HG02973 (cell line): Measurements from ENCODE around the gene GOLGA8A.
"Not testable (repeated sequence)": the region's sequence is repeated elsewhere in the genome, so short reads cannot be mapped to it uniquely, and the experiment has no call there.

ENCODE experiments used
- ATAC-seq: cut with Tn5 transposase; IDR thresholded peaks from one replicate; pipeline ENCODE4 v1.9.1; 2021; ENCODE audit warnings: moderate library complexity; ENCODE audit not compliant: unreplicated experiment

GOLGA8A gene

GRCh38 chr15:34409511-34409910, 28.1 kb downstream of the GOLGA8A start:
- ATAC-seq: not testable (repeated sequence)

- not testable (repeated sequence) for ATAC-seq
Observed at GRCh38 chr15:34408973-34409372, 28.6 kb downstream of the GOLGA8A start.

GRCh38 chr15:34403899-34404298, 33.7 kb downstream of the GOLGA8A start:
- ATAC-seq: not testable (repeated sequence)

GRCh38 chr15:34403160-34403598, 34.4 kb downstream of the GOLGA8A start:
- not testable (repeated sequence) for ATAC-seq

- ATAC-seq: not testable (repeated sequence)
Observed at GRCh38 chr15:34397637-34398259, 39.9 kb downstream of the GOLGA8A start.

GRCh38 chr15:34392981-34393380, 44.6 kb downstream of the GOLGA8A start:
- ATAC-seq: not testable (repeated sequence)

- ATAC-seq: not testable (repeated sequence)
Observed at GRCh38 chr15:34389594-34390086, 48.0 kb downstream of the GOLGA8A start.
